GM21619 (cell line): ENCODE measurements around the gene VSIR.

Source experiments
- ATAC-seq: cut with Tn5 transposase; IDR thresholded peaks from one replicate; pipeline ENCODE4 v1.9.1; 2021; ENCODE audit not compliant: unreplicated experiment

VSIR gene

DNA sequence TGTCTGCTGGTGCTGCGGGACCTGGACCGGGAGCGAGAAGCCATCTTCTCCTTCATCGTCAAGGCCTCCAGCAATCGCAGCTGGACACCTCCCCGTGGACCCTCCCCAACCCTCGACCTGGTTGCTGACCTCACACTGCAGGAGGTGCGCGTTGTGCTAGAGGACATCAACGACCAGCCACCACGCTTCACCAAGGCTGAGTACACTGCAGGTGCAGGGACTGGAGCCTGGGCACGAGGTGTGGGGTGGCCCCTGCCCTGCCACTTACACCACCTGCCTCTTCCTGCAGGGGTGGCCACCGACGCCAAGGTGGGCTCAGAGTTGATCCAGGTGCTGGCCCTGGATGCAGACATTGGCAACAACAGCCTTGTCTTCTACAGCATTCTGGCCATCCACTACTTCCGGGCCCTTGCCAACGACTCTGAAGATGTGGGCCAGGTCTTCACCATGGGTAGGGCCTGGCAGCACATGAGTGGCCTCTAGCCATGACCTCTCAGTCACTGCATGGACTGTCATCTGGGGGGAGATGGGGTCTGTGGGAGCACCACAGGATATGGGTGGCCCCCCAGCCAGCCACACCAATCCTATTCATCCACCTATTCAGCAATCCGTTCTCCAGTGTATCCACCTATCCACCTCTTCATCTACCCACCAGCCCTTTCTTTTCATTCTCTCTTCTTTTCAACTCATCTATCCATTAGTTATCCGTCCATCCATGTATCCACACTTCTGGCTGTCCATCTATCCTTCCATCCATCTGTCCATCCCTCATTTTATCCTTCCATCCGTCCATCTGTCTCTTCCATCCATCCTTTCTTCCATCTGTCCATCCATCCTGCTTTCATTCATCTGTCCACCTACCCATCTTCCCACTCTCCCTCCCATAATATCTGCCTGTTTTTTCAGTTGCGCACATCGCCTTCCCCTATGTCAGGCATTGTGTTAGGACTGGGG lies 34.5 kb upstream of the VSIR start:
- ATAC-seq = no peak

DNA sequence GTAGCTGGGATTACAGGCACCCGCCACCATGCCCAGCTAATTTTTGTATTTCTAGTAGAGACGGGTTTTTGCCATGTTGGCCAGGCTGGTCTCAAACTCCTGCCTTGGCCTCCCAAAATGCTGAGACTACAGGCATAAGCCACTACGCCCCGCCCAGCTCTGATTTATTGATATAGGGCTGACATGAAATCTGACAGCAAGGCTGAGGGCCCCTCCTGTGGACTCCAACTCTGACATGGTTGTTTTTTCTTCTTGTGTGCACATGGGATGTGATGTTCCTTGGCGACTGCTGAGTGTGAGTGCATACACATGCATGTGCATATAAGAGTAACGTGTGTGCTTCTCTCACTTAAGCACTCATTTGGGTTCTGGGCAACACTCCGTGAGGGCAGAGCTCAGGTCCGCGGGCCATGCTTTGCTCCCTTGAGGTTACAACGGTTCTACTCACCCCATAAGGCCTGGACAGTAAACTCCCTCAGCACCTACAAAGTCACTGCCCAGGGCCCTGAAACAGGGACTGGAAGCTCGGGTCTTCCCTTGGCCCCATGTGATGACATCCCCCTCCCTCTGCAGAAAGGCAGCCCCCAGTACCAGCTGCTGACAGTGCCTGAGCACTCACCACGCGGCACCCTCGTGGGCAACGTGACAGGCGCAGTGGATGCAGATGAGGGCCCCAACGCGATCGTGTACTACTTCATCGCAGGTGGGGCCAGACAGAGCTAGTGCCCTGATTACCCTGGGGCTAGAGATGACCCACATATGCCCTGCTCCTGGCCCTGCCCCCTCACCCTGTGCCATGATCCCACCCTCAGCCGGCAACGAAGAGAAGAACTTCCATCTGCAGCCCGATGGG lies 33.6 kb upstream of the VSIR start:
- ATAC-seq = no peak

DNA sequence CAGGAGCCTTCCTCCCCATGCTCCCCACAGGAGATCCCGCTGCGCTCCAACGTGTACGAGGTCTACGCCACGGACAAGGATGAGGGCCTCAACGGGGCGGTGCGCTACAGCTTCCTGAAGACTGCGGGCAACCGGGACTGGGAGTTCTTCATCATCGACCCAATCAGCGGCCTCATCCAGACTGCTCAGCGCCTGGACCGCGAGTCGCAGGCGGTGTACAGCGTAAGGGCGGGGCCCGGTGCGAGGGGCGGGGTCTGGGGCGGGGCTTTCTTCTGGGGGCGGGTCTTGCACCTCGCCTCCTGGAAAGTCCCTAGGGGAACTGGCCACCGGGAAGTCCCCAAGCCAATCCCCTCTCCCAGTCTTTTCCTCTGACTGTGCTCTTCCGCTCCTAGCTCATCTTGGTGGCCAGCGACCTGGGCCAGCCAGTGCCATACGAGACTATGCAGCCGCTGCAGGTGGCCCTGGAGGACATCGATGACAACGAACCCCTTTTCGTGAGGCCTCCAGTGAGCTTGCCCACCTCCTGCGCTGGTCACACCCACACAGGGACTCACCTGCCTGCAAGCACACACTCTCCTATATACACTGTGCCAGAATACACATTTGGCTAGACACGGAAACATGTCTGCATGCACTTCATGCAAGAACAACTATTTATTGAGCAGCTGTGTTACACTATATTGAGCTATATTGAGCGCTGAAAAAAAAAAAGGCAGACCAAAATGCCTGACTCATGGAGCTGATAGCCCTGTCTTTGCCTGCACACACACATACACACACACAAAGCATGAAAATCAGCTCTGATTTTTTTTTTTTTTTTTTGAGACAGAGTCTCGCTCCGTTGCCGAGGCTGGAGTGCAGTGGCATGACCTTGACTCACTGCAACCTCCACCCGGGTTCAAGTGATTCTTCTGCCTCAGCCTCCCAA lies 32.7 kb upstream of the VSIR start:
- ATAC-seq = no peak

DNA sequence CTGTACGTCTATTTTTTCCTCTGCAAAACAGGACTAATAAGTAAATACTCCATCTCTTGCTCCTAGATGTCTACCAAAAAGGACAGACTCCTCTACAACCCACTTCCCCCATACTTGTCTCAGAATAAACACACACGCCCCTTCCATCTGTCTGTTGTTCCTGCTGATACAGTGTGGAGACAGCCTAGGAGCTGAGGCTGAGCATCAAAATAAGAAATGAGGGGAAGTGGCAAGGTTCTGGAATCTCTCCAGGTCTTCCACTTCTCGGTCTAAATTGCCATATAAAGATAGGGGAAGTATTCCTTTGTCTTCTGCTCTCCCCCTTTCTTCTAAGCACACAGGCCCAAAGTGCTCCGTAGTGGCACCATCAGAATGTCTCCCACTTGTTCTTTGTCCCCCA lies 30.8 kb upstream of the VSIR start:
- ATAC-seq = no peak

DNA sequence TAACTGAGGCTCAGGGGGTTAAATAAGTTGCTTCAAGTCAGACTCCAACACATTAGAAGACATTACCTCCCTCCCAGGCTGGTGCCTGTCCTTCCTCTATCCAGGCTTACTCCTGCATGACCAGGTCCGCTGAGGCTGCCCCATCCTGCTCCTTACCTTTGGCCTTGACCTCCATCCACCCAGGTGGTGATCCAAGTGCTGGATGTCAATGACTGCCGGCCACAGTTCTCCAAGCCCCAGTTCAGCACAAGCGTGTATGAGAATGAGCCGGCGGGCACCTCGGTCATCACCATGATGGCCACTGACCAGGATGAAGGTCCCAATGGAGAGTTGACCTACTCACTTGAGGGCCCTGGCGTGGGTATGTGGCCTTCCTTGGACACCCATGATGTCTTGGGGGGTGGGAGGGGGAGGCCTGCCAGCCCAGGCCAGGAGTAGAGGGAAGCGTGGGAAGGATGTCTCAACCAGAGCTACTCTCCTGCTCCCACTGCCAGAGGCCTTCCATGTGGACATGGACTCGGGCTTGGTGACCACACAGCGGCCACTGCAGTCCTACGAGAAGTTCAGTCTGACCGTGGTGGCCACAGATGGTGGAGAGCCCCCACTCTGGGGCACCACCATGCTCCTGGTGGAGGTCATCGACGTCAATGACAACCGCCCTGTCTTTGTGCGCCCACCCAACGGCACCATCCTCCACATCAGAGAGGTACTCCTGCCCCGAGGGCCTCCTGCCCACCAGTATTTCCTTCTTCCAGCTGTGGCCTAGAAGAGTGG lies 29.6 kb upstream of the VSIR start:
- ATAC-seq = no peak

DNA sequence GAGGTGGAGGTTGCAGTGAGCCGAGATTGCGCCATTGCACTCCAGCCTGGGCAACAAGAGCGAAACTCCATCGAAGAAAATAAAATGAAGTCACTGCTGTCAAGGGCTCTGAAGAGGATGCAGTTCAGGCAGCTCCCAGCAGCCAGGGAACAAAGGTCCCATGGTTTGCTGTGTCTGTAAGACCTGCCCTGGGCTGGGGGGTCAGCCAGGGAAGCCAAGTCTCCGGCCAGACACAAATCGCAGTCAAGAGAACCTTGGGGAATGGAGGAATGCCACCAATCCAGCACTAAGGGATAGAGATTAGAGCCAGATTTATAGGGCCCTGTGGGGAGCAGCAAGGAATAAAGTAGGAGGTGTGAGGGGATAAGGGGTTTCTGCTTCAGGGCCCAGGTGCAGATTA lies 28.9 kb upstream of the VSIR start:
- no peak for ATAC-seq

DNA sequence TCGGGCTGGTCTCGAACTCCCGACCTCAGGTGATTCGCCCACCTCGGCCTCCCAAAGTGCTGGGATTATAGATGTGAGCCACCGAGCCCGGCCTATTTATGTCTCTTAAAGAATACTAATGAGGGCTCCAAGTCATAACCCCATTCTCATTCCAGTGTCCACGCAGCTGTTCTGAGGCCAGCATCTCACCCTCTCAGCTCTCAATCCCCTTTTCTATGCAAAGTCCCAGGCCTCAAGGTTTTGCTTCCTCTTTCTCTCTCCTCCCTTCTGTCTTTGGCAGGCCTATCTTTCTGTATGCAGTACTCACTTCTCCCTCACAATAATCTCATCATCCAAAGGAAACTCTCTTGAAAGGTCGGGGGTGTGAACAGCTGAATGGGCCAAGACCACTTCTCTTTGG lies 28.0 kb upstream of the VSIR start:
- ATAC-seq = peak; percentile 74

DNA sequence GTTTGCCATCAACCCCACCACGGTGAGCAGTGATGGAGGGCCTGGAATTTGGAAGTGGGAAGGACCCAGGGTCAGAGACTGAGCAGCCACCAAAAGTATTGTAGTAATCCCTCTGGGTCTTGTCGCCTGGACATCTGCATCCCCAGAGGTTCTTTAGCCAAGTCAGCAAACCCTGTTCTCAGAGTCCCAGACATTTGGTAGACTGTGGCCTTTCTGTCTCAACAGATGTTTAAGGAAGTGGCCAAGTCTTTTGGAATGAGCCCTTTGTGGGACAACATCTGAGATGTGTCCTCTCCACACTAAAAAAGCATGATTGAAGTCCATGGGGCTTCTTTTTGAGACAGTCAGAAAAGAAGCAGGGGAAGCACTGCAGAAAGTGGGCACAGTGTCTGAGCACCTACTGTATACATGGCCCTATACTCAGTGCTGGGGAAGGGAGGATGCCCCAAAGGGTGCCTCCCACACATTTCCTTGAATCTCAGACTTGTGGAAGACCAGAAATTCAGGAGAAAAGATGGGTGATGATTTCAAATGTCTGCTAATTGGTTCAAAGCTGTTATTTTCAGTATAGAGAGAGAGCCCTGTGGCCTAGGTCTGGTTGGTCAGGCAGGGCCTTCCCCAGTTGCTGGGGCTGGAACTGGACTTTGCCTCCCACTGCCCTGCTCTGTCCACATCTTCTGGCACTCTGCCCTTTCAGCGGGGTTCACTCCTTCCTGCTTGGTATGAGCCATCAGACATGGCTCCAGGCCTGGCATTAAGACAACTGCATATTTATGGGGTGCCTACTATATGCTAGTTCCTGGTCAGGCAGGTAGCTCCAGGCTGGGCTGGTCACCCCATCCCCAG lies 26.5 kb upstream of the VSIR start:
- no peak for ATAC-seq

DNA sequence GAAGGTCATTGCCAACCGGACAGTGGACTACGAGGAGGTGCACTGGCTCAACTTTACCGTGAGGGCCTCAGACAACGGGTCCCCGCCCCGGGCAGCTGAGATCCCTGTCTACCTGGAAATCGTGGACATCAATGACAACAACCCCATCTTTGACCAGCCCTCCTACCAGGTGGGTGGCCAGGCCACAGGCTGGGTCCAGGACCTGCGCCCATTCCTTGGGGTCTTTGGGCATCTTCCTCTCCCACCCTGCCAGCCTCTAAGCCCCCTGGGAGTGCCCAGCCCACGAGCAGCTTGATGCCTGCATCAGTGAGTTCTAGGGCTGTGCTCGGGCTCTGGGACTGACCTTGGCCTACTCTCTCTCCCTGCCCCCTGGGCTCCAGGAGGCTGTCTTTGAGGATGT lies 25.8 kb upstream of the VSIR start:
- no peak for ATAC-seq

DNA sequence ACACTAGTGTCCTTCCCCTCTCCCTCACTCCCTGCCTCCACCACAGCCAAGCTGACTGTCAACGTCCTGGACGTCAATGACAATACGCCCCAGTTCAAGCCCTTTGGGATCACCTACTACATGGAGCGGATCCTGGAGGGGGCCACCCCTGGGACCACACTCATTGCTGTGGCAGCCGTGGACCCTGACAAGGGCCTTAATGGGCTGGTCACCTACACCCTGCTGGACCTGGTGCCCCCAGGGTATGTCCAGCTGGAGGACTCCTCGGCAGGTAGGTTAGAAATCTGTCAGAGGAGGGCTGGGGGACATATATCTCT lies 24.9 kb upstream of the VSIR start:
- no peak for ATAC-seq

DNA sequence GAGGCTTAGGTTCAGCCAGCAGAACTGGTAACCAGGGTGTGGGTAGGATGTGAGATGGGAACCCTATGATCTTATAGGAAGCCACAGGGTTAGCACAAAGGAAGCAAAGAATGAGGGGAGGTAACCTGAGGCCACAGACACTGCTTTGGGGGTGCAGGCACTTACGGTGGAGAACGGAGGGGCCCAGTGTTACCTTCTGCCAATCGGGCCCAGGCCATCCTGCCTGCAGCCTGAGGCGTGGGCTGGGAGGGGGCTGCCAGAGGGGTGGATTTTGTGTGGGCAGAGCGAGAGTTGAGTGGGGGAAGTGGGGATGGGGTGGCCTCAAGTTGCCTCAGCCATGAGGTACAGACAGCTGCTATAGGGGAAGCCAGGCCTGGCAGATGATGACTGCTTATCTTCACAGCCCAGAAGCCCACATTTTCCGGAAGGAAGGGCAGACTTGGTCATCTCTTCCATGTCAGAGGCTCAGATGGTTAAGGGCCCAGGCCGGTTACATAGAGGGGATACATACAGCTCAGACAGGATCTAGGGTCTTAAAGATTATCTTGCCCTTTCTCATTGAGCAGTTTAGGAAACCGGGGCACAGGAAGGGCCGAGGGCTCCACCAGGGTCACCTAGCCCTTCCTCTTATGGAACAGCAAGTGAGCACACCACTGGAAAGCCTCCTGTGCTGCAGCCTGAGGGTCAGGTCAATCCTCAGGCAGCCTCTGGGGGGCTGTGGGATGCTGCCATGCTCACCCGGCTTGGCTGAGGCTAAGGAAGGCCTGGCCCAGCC lies 24.4 kb upstream of the VSIR start:
- ATAC-seq = no peak

DNA sequence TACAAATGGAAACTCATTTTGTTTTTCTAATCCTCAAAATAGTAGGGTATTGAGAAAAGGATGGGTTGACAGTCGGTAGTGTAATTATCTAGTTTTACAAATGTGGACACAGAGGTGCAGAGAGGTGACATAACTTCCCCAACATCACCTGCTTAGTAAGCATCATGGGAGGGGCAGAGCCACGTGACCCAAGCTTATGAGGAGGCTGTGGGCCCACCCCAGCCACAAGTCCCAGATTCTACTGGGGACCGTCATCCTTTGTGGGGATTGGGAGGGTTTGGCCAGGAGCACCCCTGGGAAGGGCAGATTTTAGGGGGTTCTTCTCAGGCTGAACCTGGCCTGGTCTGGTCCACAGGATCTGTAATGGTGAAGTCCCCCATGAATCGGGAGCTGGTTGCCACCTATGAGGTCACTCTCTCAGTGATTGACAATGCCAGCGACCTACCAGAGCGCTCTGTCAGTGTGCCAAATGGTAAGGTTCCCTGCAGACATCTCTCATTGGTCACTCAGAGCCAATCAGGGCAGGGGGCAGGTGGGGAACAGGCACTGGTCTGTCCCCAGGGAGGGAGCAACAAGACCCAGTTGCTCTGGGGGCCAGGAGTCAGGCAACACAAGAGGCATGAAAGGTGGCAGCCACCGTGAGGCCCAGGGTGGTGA lies 23.6 kb upstream of the VSIR start:
- no peak for ATAC-seq

DNA sequence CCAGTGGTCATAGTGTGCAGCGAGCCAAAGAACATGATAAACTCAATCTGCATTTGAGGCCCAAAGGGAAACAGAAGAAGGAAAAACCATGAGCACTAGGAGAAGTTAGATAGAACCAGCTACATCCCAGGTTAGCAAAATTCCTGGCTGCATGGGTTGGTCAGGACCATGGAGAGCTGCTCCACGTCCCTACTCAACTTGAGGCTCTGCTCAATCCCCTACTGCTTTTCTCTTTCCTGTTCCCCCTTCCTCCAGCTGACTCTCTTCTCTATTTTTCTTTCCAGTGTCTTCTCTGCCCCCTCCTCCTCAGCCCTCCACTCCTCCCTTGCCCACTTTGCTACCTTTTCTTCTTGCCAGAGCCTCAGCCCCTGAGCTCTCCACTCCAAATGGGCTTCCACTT lies 21.9 kb upstream of the VSIR start:
- no peak for ATAC-seq

DNA sequence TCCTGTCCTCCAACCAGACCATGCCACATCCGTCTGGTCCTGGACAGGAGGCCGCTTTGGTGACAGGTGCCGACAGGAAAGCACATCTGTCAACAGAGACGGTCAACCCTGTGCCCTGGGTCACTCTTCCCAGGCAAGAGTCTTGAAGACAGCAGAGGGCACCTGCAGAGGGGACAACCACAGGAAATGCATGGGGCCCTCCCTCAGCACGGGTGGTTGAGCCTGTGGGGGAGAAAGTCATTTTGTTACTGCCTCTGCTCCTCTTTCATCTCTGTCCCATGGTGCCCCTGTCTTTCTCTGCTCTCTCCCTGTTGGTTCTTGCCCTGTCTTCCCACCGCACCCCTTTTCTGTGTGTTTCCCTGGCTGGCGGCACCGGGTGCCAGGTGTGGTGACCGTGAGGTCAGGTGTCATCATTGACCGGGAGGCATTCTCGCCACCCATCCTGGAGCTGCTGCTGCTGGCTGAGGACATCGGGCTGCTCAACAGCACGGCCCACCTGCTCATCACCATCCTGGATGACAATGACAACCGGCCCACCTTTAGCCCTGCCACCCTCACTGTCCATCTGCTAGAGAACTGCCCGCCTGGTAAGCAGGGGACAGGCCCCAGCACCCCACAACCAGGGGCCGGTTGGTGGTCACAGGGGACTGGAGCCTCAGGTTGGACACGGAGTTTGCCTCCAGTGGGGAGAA lies 17.6 kb upstream of the VSIR start:
- ATAC-seq = peak; percentile 51

DNA sequence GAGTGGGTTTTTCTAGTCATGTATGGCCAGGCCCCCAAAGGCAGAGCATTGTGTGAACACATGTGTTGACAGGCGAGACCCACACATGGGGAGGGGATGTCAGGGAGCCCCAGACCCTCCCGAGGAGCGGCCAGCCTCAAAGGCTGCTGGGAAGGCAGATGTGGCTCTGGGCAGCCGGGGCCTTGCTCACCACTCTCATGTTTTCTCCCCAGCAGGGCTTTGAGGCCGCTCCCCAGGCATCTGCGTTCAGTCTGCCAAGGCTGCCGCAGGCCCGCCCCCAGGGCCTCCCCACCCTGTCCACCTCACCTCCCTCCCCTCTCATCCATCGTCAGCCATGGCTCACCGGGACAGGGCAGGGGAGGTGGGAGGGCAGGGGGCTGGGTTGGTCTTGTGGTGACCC lies 16.6 kb upstream of the VSIR start:
- no peak for ATAC-seq

DNA sequence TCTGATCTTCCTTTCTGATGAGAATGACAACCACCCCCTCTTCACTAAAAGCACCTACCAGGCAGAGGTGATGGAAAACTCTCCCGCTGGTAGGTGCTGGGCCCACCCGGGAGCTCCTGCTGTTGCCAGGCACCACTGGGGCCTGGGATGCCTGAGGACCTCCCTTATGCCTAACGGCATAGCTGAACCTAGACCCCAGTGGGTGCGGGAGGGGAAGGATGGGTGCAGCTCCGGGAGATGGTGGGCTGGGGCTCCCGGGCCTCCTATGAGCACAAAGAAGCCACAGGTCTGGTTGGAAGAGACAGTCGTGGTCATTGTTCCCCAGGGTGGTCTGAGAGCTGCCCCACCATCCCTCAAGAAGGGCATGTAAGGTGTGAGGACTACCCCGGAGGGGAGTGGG lies 15.6 kb upstream of the VSIR start:
- no peak for ATAC-seq

DNA sequence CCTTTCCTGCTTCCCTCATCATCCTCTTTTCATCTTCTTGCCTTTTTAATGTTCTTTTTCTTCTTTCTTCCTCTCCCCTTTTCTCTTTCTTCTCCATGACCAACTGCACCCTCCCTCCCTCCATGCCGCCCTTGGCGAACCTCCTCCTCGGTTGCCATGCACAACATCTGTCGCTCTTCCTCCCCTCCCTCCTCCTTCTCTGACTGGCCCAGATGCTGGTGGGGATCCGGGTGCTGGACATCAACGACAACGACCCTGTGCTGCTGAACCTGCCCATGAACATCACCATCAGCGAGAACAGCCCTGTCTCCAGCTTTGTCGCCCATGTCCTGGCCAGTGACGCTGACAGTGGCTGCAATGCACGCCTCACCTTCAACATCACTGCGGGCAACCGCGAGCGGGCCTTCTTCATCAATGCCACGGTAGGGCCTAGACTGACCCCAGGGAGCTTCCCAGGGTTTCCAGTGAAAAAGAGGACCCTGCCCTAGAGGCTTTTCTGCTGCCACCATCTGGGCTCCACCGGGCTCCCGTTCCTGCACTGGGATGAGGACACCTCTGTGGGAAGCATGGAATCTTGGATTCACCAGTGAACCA lies 11.5 kb upstream of the VSIR start:
- ATAC-seq = no peak
